Panc1 (cell line): ENCODE data around the gene WASF2. TPM values are rescaled to one million over a fixed set of nuclear protein-coding genes. Genes with fewer than 3 reads are reported as not detected.

Source experiments
- ATAC-seq: fragments of 200-7000 bp; cut with Tn5 transposase; 2 replicates; pipeline ENCODE4 v1.9.1; 2020; ENCODE audit warnings: mild to moderate bottlenecking, moderate library complexity
- BruUV-seq: library from RNA; stranded (reverse); fragments of 400-500 nt; replicated peaks from 2 replicates; lab custom pipeline; 2021; lab: Mats Ljungman, UMichigan
- CTCF ChIA-PET: fragments of 300-600 bp; sonication (Branson Sonifier 250); formaldehyde crosslinking; loops from one replicate; lab custom pipeline; 2022; ENCODE audit warnings: antibody characterized with exemption; lab: Charles Lee
- POLR2A ChIA-PET: fragments of 300-600 bp; sonication (Branson Sonifier 250); formaldehyde crosslinking; loops from one replicate; lab custom pipeline; 2022; ENCODE audit warnings: antibody characterized with exemption; lab: Charles Lee
- DNase-seq: peaks from one replicate; pipeline ENCODE4 v3.0.0-alpha.2; 2010; ENCODE audit warnings: low read depth, low spot score
- H3K27ac ChIP-seq: 2 replicates; pipeline ENCODE4 v1.5.1; 2011; ENCODE audit warnings: mild to moderate bottlenecking, low read length, inconsistent platforms
- H3K27me3 ChIP-seq: fragments of 200-500 bp; sonication (Bioruptor generic); 2 replicates; pipeline ENCODE4 v1.6.0; 2014; ENCODE audit warnings: low read length, inconsistent platforms; ENCODE audit not compliant: control insufficient read depth, insufficient read depth
- H3K36me3 ChIP-seq: fragments of 200-500 bp; sonication (Bioruptor generic); 2 replicates; pipeline ENCODE4 v1.5.1; 2014; ENCODE audit warnings: inconsistent platforms, mild to moderate bottlenecking, low read length, moderate library complexity; ENCODE audit not compliant: control insufficient read depth, insufficient read depth
- H3K4me1 ChIP-seq: 2 replicates; pipeline ENCODE4 v1.5.1; 2011; ENCODE audit warnings: inconsistent platforms, mild to moderate bottlenecking, low read length, moderate library complexity; ENCODE audit not compliant: control insufficient read depth, insufficient read depth
- H3K4me3 ChIP-seq, 2 experiments: 2 replicates each; pipeline ENCODE4 v1.5.1; 2011 to 2012; ENCODE audit warnings: low read depth in 2 of 2, low read length in 2 of 2, mild to moderate bottlenecking in 2 of 2, inconsistent platforms in 1 of 2, moderate library complexity in 1 of 2
- H3K9me3 ChIP-seq: fragments of 200-500 bp; sonication (Bioruptor generic); 2 replicates; pipeline ENCODE4 v1.5.1; 2014; ENCODE audit warnings: low read depth, mild to moderate bottlenecking, inconsistent platforms, low read length, moderate library complexity; ENCODE audit not compliant: control insufficient read depth, insufficient read depth
- CTCF ChIP-seq: fragments of 450-650 bp; IDR thresholded peaks from 2 replicates; pipeline ENCODE4 v1.5.1; 2017; ENCODE audit warnings: mild to moderate bottlenecking
- POLR2AphosphoS5 ChIP-seq: IDR thresholded peaks from 2 replicates; pipeline ENCODE4 v1.6.1; 2012; ENCODE audit warnings: mild to moderate bottlenecking, low read depth, low read length, moderate library complexity
- REST ChIP-seq, 2 experiments: IDR thresholded peaks; 2 replicates each; pipeline ENCODE4 v1.6.1; 2011 to 2012; ENCODE audit warnings: low read depth in 2 of 2, control low read depth in 1 of 2, low read length in 1 of 2, mild to moderate bottlenecking in 1 of 2, moderate library complexity in 1 of 2; ENCODE audit not compliant: insufficient read depth in 1 of 2
- SIN3A ChIP-seq: IDR thresholded peaks from 2 replicates; pipeline ENCODE4 v1.6.1; 2012; ENCODE audit warnings: low read depth, mild to moderate bottlenecking, low read length, moderate library complexity, borderline replicate concordance; ENCODE audit not compliant: insufficient read depth
- TCF7L2 ChIP-seq: IDR thresholded peaks from 2 replicates; pipeline ENCODE4 v1.6.1; 2011; ENCODE audit warnings: mild to moderate bottlenecking, low read depth, low read length, inconsistent platforms
- in situ Hi-C: cut with HindIII; loops from 2 replicates; pipeline ENCODE4 v1.10.0; 2016; ENCODE audit warnings: low sequenced_read_pairs, low pct_unique_long_range_greater_than_20kb
- intact Hi-C: fragments of 100-400 bp; cut with micrococcal nuclease; formaldehyde crosslinking; loops from one replicate; pipeline ENCODE4 v1.10.0; 2022; ENCODE audit not compliant: unreplicated experiment
- total RNA-seq: library from RNA; stranded (reverse); gene quantifications from one replicate; pipeline ENCODE4 v1.2.1, GENCODE V29; 2021; ENCODE audit not compliant: unreplicated experiment

WASF2 gene
- total RNA-seq, 1 experiment from 2014 or later: 121 TPM

GRCh38 chr1:27523337-27524020 lies 33.5 kb upstream of the WASF2 start:
- no peak for DNase-seq
- Histone ChIP-seq H3K36me3 (no peaks in the 10 kb centered on the region), H3K4me3 (no peak overlapping the region), H3K27ac (no peak overlapping the region), H3K9me3 (no peaks in the 10 kb centered on the region), H3K4me1 (peaks cover 26% of the 10 kb centered on the region), H3K27me3 (no peaks in the 10 kb centered on the region)
- ChIA-PET POLR2A (interaction anchor here (0.6 kb wide), 1 partner anchor 10 kb away, joined by 4 read pairs; no protein-coding TSS in a partner anchor), CTCF (no interaction called here)
- intact Hi-C loops: no loop called here
- no peak for ATAC-seq
- in situ Hi-C loops: no loop called here
- TF ChIP-seq CTCF (no peak), TCF7L2 (no peak), POLR2AphosphoS5 (no peak), SIN3A (no peak), REST (IDR thresholded peaks at IDR 0.05; ENCODE audit: insufficient read depth in 1 of 2, low read depth in 2 of 2, low read length in 1 of 2) (no peak)
- BruUV-seq: no TSS peak

GRCh38 chr1:27522432-27523336 lies 32.7 kb upstream of the WASF2 start:
- no TSS peak for BruUV-seq
- TF ChIP-seq TCF7L2 (no peak), REST (IDR thresholded peaks at IDR 0.05; ENCODE audit: insufficient read depth in 1 of 2, low read depth in 2 of 2, low read length in 1 of 2) (no peak), CTCF (no peak), POLR2AphosphoS5 (no peak), SIN3A (no peak)
- ChIA-PET CTCF (no interaction called here), POLR2A (interaction anchor here (0.5 kb wide), 1 partner anchor 299 kb away, joined by 6 read pairs; no protein-coding TSS in a partner anchor)
- Histone ChIP-seq H3K4me3 (no peak overlapping the region), H3K27me3 (no peaks in the 10 kb centered on the region), H3K27ac (no peak overlapping the region), H3K9me3 (no peaks in the 10 kb centered on the region), H3K36me3 (no peaks in the 10 kb centered on the region), H3K4me1 (peaks cover 28% of the 10 kb centered on the region)
- no peak for DNase-seq
- no peak for ATAC-seq
- in situ Hi-C loops: no loop called here
- intact Hi-C loops: no loop called here
